Gastroesophageal sphincter (tissue), 3 donors: ENCODE measurements around the gene KIAA1217.

ENCODE experiments used
- EP300 ChIP-seq: sonication (generic); formaldehyde crosslinking; IDR thresholded peaks from one replicate; pipeline ENCODE4 v1.6.1; 2017; ENCODE audit warnings: antibody characterized with exemption, mild to moderate bottlenecking
- POLR2A ChIP-seq, 2 donors: fragments of 450-650 bp; IDR thresholded peaks; one replicate each; pipeline ENCODE4 v1.6.1; 2017; ENCODE audit warnings: antibody characterized with exemption in 2 of 2, mild to moderate bottlenecking in 2 of 2, moderate library complexity in 1 of 2
- TF ChIP-seq, protein P1 (sequence below), 4 experiments: fragments of 200-600 bp in 2 of 4; fragments of 450-650 bp in 2 of 4; sonication (generic) in 1 of 4; IDR thresholded peaks; one replicate each; pipeline ENCODE4 v1.5.1; 2017 to 2019; ENCODE audit warnings: antibody characterized with exemption in 4 of 4, mild to moderate bottlenecking in 2 of 4, moderate library complexity in 2 of 4

DNA sequence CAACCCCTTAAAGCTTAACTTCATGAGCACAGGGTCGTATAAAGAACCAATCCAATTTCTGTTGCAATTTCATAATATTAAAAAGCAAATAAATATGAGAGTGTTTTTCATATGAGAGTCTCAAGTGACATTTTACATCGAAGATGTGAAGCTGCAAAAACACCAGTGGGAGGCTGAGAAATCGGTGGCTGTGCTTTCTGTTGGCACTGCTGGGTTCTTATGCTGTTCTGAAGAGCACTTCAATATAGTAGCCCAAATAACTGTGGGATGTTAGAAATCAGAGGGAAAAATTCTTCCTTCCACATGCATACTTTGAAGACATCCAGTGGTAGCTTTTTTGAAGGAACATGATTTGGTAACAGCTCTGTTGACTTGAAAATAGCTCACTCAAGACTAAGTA lies 269.0 kb downstream of the KIAA1217 start:
- TF ChIP-seq, protein P1, sequence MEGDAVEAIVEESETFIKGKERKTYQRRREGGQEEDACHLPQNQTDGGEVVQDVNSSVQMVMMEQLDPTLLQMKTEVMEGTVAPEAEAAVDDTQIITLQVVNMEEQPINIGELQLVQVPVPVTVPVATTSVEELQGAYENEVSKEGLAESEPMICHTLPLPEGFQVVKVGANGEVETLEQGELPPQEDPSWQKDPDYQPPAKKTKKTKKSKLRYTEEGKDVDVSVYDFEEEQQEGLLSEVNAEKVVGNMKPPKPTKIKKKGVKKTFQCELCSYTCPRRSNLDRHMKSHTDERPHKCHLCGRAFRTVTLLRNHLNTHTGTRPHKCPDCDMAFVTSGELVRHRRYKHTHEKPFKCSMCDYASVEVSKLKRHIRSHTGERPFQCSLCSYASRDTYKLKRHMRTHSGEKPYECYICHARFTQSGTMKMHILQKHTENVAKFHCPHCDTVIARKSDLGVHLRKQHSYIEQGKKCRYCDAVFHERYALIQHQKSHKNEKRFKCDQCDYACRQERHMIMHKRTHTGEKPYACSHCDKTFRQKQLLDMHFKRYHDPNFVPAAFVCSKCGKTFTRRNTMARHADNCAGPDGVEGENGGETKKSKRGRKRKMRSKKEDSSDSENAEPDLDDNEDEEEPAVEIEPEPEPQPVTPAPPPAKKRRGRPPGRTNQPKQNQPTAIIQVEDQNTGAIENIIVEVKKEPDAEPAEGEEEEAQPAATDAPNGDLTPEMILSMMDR (IDR thresholded peaks at IDR 0.05), result no peak
- TF ChIP-seq POLR2A (IDR thresholded peaks at IDR 0.05) (no peak), EP300 (no peak)
